ENCODE data around the gene TMEM109.

TMEM109 gene

DNA sequence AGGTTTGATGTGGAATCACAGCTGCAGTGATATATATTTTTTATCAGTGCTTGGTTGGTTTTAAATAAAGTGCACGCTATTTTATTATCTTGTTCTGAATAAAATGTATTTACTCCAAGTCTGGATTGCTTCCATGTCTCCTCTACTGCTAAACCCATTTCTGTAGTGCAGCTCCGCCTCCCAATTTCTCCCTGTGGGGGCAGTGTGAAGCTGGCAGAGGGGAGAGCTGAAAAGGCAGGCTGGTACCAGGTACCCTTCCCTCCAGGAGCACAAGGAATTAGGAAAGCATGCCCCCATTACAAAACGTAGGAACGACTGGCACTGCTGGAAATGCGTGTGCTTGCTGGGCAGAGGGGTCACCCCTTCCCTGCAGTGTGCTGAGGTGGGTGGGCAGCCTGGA is 9.4 kb downstream of the TMEM109 start:
- DNase-seq (ENCODE audit: low read depth, low spot score) = no peak
- peaks cover 7% of the 10 kb centered on the region for H3K4me1 ChIP-seq (ENCODE audit: insufficient read depth, insufficient read length)
- no peak overlapping the region for H3K4me3 ChIP-seq (ENCODE audit: insufficient read length, low read depth)
- H3K36me3 ChIP-seq (ENCODE audit: insufficient read depth, insufficient read length, low read length) = peaks cover 72% of the 10 kb centered on the region
- TF ChIP-seq ZNF274 (IDR thresholded peaks at IDR 0.05; ENCODE audit: low read depth, low read length) (no peak), SUZ12 (IDR thresholded peaks at IDR 0.05; ENCODE audit: extremely low read depth, insufficient read depth, insufficient read length) (no peak), YY1 (IDR thresholded peaks at IDR 0.05; ENCODE audit: insufficient read depth, insufficient read length) (no peak)
- no peak overlapping the region for H3K9ac ChIP-seq (ENCODE audit: insufficient read length, low read depth)
- H3K27me3 ChIP-seq (ENCODE audit: insufficient read depth, insufficient read length) = no peaks in the 10 kb centered on the region
- H3K9me3 ChIP-seq (ENCODE audit: insufficient read depth, low read length) = peaks cover 7% of the 10 kb centered on the region; the same call in 1 of the 2 replicates

DNA sequence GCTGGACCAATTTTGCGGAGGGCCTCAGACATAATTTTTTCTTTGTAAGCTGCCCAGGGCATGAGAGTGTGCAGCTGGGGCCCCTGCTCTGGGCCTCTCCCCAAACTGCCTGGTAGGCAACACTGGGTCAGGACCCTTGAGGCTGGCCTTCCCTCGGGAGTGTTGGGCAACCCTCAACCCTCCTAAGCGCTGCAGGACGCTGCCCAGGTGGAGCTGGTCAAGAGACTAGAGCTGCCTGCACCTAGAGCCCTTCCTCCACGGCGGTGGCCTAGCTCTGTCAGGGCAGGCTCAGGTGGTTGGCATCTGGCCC is 9.8 kb downstream of the TMEM109 start:
- Histone ChIP-seq H3K27me3 (ENCODE audit: insufficient read depth, insufficient read length) (no peaks in the 10 kb centered on the region), H3K4me3 (ENCODE audit: insufficient read length, low read depth) (peak overlapping the region; percentile 23), H3K9ac (ENCODE audit: insufficient read length, low read depth) (no peak overlapping the region), H3K4me1 (ENCODE audit: insufficient read depth, insufficient read length) (peaks cover 7% of the 10 kb centered on the region), H3K9me3 (ENCODE audit: insufficient read depth, low read length) (peaks cover 7% of the 10 kb centered on the region; the same call in 1 of the 2 replicates), H3K36me3 (ENCODE audit: insufficient read depth, insufficient read length, low read length) (peaks cover 73% of the 10 kb centered on the region)
- TF ChIP-seq YY1 (IDR thresholded peaks at IDR 0.05; ENCODE audit: insufficient read depth, insufficient read length) (no peak), SUZ12 (IDR thresholded peaks at IDR 0.05; ENCODE audit: extremely low read depth, insufficient read depth, insufficient read length) (no peak), ZNF274 (IDR thresholded peaks at IDR 0.05; ENCODE audit: low read depth, low read length) (no peak)
- no peak for DNase-seq (ENCODE audit: low read depth, low spot score)

DNA sequence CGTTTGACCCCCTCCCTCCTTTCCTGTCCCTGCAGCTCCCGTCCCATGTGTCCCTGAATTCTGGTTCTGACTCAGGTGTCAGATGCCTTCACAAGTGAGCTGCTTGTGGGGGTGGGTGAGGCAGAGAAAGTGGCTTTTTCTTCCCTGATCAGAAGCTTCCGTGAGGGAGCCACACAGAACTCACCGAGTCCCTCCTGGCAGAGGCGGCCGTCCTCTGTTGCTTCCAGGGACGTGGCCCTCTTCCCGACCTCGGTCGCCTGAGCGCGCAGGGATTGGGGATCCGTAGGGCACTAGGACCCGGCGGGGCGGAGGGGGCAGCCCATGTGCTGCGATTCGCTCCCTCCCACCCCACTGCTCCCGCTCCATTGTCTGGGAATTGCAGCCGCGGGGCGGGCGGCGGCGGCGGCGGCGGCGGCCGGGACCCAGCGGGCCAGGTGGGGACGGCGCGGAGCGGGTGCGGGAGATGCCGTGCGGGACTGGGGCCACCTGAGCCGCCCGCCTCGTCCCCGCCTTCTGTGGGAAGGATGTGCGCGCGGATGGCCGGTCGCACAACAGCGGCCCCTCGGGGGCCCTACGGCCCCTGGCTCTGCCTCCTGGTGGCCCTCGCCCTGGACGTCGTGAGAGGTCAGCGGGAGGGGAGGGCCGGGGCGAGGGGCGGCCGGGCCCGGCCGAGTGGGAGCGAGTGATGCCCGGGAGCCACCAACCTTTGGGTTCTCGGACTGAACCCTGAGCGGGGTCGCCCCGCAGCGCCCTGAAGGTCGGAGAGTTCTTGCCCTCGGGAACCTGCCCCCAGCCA is 10.3 kb downstream of the TMEM109 start, which contains the start of gene TMEM132A:
Gene TMEM132A, plus strand, starts transcription at position 351 of the 796 bp plus-strand sequence. Its CDS starts 174 bp downstream, at position 525.
- H3K4me1 ChIP-seq (ENCODE audit: insufficient read depth, insufficient read length) = peaks cover 4% of the 10 kb centered on the region
- peaks cover 7% of the 10 kb centered on the region; the same call in 1 of the 2 replicates for H3K9me3 ChIP-seq (ENCODE audit: insufficient read depth, low read length)
- H3K4me3 ChIP-seq (ENCODE audit: insufficient read length, low read depth) = peak within 1 kb of the TSS; percentile 83
- DNase-seq (ENCODE audit: low read depth, low spot score) = peak; percentile 72
- no peaks in the 10 kb centered on the region for H3K27me3 ChIP-seq (ENCODE audit: insufficient read depth, insufficient read length)
- no peak for TF ChIP-seq ZNF274 (IDR thresholded peaks at IDR 0.05; ENCODE audit: low read depth, low read length)
- TF ChIP-seq SUZ12 (IDR thresholded peaks at IDR 0.05; ENCODE audit: extremely low read depth, insufficient read depth, insufficient read length) = no peak
- no peak for TF ChIP-seq YY1 (IDR thresholded peaks at IDR 0.05; ENCODE audit: insufficient read depth, insufficient read length)
- H3K36me3 ChIP-seq (ENCODE audit: insufficient read depth, insufficient read length, low read length) = peaks cover 77% of the 10 kb centered on the region
- peak within 1 kb of the TSS; percentile 94 for H3K9ac ChIP-seq (ENCODE audit: insufficient read length, low read depth)

DNA sequence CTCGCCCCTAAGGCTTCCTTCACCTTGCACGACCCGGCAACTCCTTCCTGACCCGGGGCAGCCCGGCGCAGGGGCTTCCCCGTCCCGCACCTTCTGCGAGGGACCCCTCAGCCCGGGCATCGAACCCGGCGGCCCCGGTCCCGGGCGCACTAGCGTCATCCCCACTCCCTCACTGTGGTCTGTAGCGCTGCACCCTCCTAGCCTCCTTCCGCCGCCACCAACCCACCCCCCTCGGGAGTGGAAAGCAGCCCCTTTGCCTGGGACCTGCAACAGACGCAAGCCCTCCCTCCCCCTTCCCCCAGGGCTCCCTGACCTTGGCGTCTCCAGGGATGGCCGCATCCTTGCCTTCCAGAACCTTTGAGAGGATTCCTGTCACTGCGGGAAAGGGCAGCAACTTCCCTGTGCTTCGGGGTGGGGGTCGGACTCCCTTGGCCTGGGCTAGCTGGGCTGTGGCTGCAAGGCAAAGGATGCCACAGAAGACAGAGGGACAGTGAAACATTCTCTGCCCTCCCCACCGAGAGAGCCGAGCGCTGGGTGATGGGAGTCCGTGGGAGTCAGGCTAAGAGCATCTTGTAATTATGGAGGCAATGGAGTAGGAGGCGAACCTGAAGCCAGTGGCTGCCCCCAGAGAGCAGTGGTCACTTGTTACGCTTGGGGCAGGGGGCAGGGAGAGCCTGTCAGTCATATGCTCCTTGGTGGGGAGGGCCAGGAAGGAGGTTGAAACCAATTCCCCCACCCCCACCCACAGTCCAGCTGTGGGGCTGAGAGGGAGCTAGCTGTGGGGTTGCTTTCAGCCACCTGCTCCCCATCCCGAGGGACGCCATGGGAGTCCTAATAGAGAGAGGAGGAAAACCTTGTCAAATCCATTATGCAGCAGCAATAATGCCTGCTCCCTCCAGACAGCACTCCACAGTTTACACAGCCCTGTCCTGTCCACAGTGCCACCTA is 11.2 kb downstream of the TMEM109 start:
- TF ChIP-seq ZNF274 (IDR thresholded peaks at IDR 0.05; ENCODE audit: low read depth, low read length) (no peak), SUZ12 (IDR thresholded peaks at IDR 0.05; ENCODE audit: extremely low read depth, insufficient read depth, insufficient read length) (no peak), YY1 (IDR thresholded peaks at IDR 0.05; ENCODE audit: insufficient read depth, insufficient read length) (no peak)
- no peak for DNase-seq (ENCODE audit: low read depth, low spot score)
- H3K9me3 ChIP-seq (ENCODE audit: insufficient read depth, low read length) = peaks cover 7% of the 10 kb centered on the region; the same call in 1 of the 2 replicates
- peaks cover 77% of the 10 kb centered on the region for H3K36me3 ChIP-seq (ENCODE audit: insufficient read depth, insufficient read length, low read length)
- H3K4me3 ChIP-seq (ENCODE audit: insufficient read length, low read depth) = peak overlapping the region; percentile 83
- peaks cover 4% of the 10 kb centered on the region for H3K4me1 ChIP-seq (ENCODE audit: insufficient read depth, insufficient read length)
- H3K27me3 ChIP-seq (ENCODE audit: insufficient read depth, insufficient read length) = no peaks in the 10 kb centered on the region
- H3K9ac ChIP-seq (ENCODE audit: insufficient read length, low read depth) = peak overlapping the region; percentile 94

DNA sequence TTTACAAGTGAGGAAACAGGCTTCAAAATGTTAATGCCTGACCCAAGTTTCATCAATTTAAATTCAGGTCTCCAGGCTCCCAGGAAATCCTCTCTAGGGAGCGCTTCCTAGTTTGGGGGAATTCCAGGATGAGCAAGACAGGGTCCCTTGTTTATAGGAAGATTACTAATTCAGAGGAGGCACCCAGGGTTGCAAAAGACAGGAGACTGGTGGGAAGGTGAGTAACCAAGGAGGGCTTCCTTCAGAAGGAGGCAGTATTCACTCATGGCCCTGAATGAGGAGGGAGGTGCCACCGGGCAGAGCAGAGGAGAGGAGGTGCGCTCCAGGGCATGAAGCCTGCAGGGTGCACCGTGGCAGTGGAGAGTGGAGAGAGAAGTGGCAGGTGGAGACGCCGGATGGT is 11.9 kb downstream of the TMEM109 start:
- Histone ChIP-seq H3K9me3 (ENCODE audit: insufficient read depth, low read length) (peaks cover 7% of the 10 kb centered on the region; the same call in 1 of the 2 replicates), H3K9ac (ENCODE audit: insufficient read length, low read depth) (peak overlapping the region; percentile 94), H3K36me3 (ENCODE audit: insufficient read depth, insufficient read length, low read length) (peaks cover 77% of the 10 kb centered on the region), H3K4me3 (ENCODE audit: insufficient read length, low read depth) (no peak overlapping the region), H3K27me3 (ENCODE audit: insufficient read depth, insufficient read length) (no peaks in the 10 kb centered on the region), H3K4me1 (ENCODE audit: insufficient read depth, insufficient read length) (peaks cover 4% of the 10 kb centered on the region)
- TF ChIP-seq ZNF274 (IDR thresholded peaks at IDR 0.05; ENCODE audit: low read depth, low read length) (no peak), YY1 (IDR thresholded peaks at IDR 0.05; ENCODE audit: insufficient read depth, insufficient read length) (no peak), SUZ12 (IDR thresholded peaks at IDR 0.05; ENCODE audit: extremely low read depth, insufficient read depth, insufficient read length) (no peak)
- no peak for DNase-seq (ENCODE audit: low read depth, low spot score)

DNA sequence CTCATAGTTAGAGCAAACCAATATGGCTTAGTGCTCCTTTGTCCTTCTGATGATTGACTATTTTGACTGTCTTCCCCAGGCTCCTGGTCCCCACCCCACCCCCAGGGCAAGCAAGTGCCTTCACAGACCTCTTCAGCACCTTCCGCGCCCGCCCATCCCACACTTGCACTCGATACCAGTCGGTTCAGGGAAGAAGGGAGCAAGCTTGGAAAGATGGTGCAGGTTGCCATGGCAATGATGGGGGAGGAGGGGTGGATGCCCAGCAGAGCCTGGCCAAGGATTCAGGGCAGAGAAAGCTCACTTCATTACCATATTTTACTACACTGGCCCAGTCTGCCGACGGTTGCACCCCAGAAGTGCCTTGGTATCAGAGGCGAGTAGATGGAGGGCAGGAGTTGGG is 12.5 kb downstream of the TMEM109 start:
- H3K4me1 ChIP-seq (ENCODE audit: insufficient read depth, insufficient read length) = peaks cover 5% of the 10 kb centered on the region
- peaks cover 77% of the 10 kb centered on the region for H3K36me3 ChIP-seq (ENCODE audit: insufficient read depth, insufficient read length, low read length)
- no peak for TF ChIP-seq ZNF274 (IDR thresholded peaks at IDR 0.05; ENCODE audit: low read depth, low read length)
- TF ChIP-seq YY1 (IDR thresholded peaks at IDR 0.05; ENCODE audit: insufficient read depth, insufficient read length) = no peak
- H3K9ac ChIP-seq (ENCODE audit: insufficient read length, low read depth) = no peak overlapping the region
- no peak for DNase-seq (ENCODE audit: low read depth, low spot score)
- H3K9me3 ChIP-seq (ENCODE audit: insufficient read depth, low read length) = peaks cover 7% of the 10 kb centered on the region; the same call in 1 of the 2 replicates
- no peaks in the 10 kb centered on the region for H3K27me3 ChIP-seq (ENCODE audit: insufficient read depth, insufficient read length)
- no peak overlapping the region for H3K4me3 ChIP-seq (ENCODE audit: insufficient read length, low read depth)
